GM19351 (cell line): ENCODE measurements around the gene FTL.
"Not testable (repeated sequence)": the region's sequence is repeated elsewhere in the genome, so short reads cannot be mapped to it uniquely, and the experiment has no call there.

Experiments used
- ATAC-seq: cut with Tn5 transposase; IDR thresholded peaks from one replicate; pipeline ENCODE4 v1.9.1; 2021; ENCODE audit warnings: mild to moderate bottlenecking, moderate library complexity; ENCODE audit not compliant: unreplicated experiment

Gene FTL

GRCh38 chr19:48965040-48965805 lies at the start of gene FTL:
FTL (plus strand) TSS chr19:48965309; CDS start chr19:48965508, 199 bp downstream.
- ATAC-seq: peak; percentile 46

GRCh38 chr19:48915757-48916156 lies 49.4 kb upstream of the FTL start:
- ATAC-seq: no peak

- ATAC-seq: no peak
Observed at GRCh38 chr19:48918071-48918470, 47.0 kb upstream of the FTL start.

- no peak for ATAC-seq
Observed at GRCh38 chr19:48918801-48919247, 46.3 kb upstream of the FTL start.

- ATAC-seq: not testable (repeated sequence)
Observed at GRCh38 chr19:48919271-48919670, 45.8 kb upstream of the FTL start.

GRCh38 chr19:48920949-48921348 lies 44.2 kb upstream of the FTL start:
- ATAC-seq: no peak

DNA sequence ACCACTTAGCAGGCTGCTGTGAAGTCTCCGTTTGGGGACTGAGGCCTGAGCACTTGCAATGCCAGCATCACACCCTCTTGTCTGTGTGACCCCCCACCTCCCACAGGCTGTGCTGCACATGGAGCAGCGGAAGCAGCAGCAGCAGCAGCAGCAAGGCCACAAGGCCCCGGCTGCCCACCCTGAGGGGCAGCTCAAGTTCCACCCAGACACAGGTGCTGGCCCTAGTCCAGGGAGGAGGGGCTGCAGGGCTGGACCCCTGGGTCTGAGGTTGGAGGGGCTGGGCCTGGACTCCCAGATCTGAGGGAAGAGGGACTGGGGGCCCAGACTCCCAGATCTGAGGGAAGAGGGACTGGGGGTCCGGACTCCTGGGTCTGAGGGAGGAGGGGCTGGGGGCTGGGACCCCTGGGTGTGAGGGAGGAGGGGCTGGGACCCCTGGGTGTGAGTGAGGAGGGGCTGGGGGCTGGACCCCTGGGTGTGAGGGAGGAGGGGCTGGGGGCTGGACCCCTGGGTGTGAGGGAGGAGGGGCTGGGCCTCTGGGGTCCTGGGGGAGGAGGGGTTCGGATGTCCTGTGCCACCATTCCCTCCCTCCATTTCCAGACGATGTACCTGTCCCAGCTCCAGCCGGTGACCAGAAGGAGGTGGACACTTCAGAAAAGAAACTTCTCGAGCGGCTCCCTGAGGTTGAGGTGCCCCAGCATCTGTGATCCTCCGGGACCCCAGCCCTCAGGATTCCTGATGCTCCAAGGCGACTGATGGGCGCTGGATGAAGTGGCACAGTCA lies 43.2 kb upstream of the FTL start:
- ATAC-seq: no peak

GRCh38 chr19:48922548-48923490 lies 42.3 kb upstream of the FTL start:
- no peak for ATAC-seq

DNA sequence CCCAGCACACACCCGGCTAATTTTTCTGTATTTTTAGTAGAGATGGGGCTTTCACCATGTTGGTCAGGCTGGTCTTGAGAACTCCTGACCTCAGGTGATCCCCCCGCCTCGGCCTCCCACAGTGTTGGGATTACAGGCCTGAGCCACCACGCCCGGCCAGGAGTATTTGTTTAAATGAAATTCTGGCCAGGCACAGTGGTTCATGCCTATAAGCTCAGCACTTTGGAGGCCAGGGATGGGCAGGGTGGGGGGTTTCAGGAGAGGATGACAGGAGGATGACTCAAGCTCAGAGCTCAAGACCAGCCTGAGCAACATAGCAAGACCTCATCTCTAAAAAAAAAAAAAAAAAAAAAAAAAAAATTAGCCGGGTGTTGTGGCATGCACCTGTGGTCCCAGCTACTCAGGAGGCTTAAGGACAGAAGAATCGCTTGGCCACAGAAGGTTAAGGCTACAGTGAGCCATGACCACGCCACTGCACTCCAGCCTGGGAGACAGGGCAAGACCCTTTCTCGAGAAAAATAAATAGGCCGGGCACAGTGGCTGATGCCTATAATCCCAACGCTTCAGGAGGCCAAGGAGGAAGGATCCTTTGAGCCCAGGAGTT lies 39.8 kb upstream of the FTL start:
- ATAC-seq: no peak

DNA sequence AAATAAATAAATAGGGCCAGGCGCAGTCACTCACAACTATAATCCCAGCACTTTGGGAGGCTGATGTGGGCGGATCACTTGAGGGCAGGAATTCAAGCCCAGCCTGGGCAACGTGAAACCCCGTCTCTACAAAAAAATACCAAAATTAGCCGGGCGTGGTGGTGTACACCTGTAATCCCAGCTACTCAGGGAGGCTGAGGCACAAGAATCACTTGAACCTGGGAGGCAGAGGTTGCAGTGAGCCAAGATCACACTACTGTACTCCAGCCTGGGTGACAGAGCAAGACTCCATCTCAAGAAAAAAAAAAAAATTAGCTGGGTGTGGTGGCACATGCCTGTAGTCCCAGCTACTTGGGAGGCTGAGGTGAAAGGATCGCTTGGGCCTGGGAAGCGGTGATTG lies 39.2 kb upstream of the FTL start:
- not testable (repeated sequence) for ATAC-seq

DNA sequence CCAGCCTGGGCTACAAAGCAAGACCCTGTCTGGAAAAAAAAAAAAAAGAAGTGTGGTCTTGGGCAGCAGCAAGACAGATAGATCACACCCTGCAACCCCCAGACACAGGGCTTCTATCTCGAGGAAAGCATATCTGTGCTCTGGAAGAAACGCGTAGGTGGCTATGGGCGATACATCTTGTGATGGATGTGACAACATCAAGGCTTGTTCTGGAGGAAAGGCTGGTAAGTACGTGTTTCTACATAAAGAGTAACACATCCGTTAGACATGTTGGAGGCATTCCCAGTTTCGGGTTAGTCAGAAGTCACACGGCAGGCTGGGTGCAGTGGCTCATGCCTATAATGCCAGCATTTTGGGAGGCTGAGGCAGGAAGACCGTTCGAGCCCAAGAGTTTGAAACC lies 38.2 kb upstream of the FTL start:
- ATAC-seq: no peak

DNA sequence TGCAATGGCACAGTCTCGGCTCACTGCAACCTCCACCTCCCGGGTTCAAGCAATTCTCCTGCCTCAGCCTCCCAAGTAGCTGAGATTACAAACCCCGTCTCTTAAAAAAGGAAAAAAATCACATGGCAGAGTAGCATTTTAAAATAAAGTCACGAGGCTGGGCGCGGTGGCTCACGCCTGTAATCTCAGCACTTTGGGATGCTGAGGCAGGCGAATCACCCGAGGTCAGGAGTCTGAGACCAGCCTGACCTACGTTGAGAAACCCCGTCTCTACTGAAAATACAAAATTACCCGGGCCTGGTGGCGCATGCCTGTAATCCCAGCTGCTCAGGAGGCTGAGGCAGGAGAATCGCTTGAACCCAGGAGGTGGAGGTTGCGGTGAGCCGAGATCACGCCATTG lies 37.4 kb upstream of the FTL start:
- ATAC-seq: not testable (repeated sequence)

- ATAC-seq: no peak
Observed at GRCh38 chr19:48928164-48929025, 36.7 kb upstream of the FTL start.

DNA sequence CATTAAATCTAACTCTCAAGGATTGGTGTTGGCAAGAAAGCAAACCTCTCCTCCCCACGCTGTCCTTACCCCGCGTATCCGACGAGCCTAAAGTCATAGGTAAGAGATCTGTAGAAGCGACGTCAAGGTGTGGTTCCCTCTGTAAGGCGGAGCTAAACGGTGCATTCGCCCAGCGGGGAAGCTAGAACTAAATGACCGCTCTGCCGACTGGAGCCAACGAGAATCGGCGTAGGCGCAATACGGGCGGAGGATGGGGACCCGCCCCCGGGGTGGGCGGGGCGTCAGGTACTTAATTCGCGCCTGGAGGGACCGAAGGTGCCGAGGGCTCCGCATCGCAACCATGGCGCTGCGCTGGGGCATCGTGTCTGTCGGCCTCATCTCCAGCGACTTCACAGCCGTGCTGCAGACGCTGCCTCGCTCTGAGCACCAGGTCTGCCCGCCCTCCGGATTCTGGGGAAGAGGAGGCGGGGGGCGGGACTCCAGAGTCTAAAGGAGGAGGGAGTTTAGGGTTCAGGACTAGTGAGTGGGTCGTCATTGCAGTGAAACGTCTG lies 31.7 kb upstream of the FTL start, which contains the start of gene DHDH:
TSS of gene DHDH (plus strand) at position 318 of the 551 bp plus-strand sequence. CDS start at position 341, 23 bp downstream.
- no peak for ATAC-seq

DNA sequence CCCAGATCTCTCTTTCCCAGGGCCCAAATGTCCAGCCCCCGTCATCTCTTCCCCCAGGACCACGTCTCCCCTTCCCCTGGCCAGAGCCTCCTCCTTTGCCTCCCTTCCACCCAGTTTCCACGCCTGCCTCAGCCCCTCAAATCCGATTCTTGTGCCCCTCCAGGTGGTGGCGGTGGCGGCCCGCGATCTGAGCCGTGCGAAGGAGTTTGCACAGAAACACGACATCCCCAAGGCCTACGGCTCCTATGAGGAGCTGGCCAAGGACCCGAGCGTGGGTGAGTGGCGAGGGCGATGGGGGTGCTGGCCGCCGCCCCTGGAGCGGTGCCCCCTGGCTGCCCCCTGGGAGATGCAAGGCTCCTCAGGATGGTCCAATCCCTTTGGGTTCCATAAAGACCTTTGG lies 30.3 kb upstream of the FTL start:
- no peak for ATAC-seq

GRCh38 chr19:48935864-48936263 lies 29.2 kb upstream of the FTL start:
- no peak for ATAC-seq

- no peak for ATAC-seq
Observed at GRCh38 chr19:48938256-48938655, 26.9 kb upstream of the FTL start.

DNA sequence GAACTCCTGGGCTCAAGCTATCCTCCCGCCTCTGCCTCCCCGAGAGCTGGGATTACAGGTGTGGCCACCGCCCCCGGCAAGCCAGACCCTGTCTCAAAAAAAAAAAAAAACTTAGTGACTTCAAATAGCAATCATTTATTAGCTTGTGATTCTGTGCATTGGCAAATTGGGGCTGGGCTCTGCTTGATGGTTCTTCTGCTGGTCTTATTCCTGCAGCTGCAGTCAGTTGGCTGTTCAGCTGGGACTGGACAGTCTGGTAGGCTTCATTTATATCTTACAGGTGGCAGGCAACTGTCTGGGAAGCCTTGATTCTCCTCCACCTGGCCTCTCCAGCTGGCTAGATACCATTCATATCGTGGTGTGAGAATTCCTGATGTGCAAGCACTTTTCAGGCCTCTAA lies 24.2 kb upstream of the FTL start:
- ATAC-seq: no peak

GRCh38 chr19:48943081-48943480 lies 22.0 kb upstream of the FTL start:
- ATAC-seq: no peak
